Measurements from ENCODE around the gene CAPN5.

The CAPN5 gene

GRCh38 chr11:77081381-77081851 is 14.6 kb downstream of the CAPN5 start:
- H3K79me2 ChIP-seq (ENCODE audit: low read length), result no peaks in the 10 kb centered on the region
- H2AFZ ChIP-seq (ENCODE audit: low read depth, low read length), result no peak overlapping the region
- H3K4me1 ChIP-seq (ENCODE audit: low read length), result no peaks in the 10 kb centered on the region
- H3K9ac ChIP-seq (ENCODE audit: low read length), result no peak overlapping the region
- no peaks in the 10 kb centered on the region for H3K36me3 ChIP-seq (replicated peaks; ENCODE audit: low read depth, low read length)
- H3K27ac ChIP-seq (ENCODE audit: low read length), result no peak overlapping the region
- no peak overlapping the region for H3K4me2 ChIP-seq (ENCODE audit: low read length)
- no peak overlapping the region for H3K4me3 ChIP-seq (ENCODE audit: low read length)
- H3K27me3 ChIP-seq (ENCODE audit: low read depth, low read length), result peaks cover 5% of the 10 kb centered on the region
- no peak for TF ChIP-seq EZH2phosphoT487 (IDR thresholded peaks at IDR 0.05; ENCODE audit: low read depth)
- TF ChIP-seq CTCF (IDR thresholded peaks at IDR 0.05; ENCODE audit: low read depth, low read length), result no peak
- H3K9me3 ChIP-seq (ENCODE audit: insufficient read depth, low read length), result no peaks in the 10 kb centered on the region
- no peaks in the 10 kb centered on the region for H4K20me1 ChIP-seq (ENCODE audit: insufficient read depth, low read length)

GRCh38 chr11:77081976-77082836 is 15.4 kb downstream of the CAPN5 start:
- H2AFZ ChIP-seq (ENCODE audit: low read depth, low read length), result no peak overlapping the region
- H4K20me1 ChIP-seq (ENCODE audit: insufficient read depth, low read length), result no peaks in the 10 kb centered on the region
- H3K4me1 ChIP-seq (ENCODE audit: low read length), result no peaks in the 10 kb centered on the region
- no peaks in the 10 kb centered on the region for H3K79me2 ChIP-seq (ENCODE audit: low read length)
- H3K9me3 ChIP-seq (ENCODE audit: insufficient read depth, low read length), result no peaks in the 10 kb centered on the region
- H3K9ac ChIP-seq (ENCODE audit: low read length), result no peak overlapping the region
- peaks cover 5% of the 10 kb centered on the region for H3K27me3 ChIP-seq (ENCODE audit: low read depth, low read length)
- TF ChIP-seq CTCF (IDR thresholded peaks at IDR 0.05; ENCODE audit: low read depth, low read length), result no peak
- TF ChIP-seq EZH2phosphoT487 (IDR thresholded peaks at IDR 0.05; ENCODE audit: low read depth), result no peak
- H3K36me3 ChIP-seq (replicated peaks; ENCODE audit: low read depth, low read length), result no peaks in the 10 kb centered on the region
- no peak overlapping the region for H3K4me2 ChIP-seq (ENCODE audit: low read length)
- no peak overlapping the region for H3K4me3 ChIP-seq (ENCODE audit: low read length)
- no peak overlapping the region for H3K27ac ChIP-seq (ENCODE audit: low read length)

GRCh38 chr11:77082838-77083565 is 16.2 kb downstream of the CAPN5 start:
- H3K4me2 ChIP-seq (ENCODE audit: low read length), result no peak overlapping the region
- H3K9ac ChIP-seq (ENCODE audit: low read length), result no peak overlapping the region
- no peak overlapping the region for H3K4me3 ChIP-seq (ENCODE audit: low read length)
- no peaks in the 10 kb centered on the region for H3K9me3 ChIP-seq (ENCODE audit: insufficient read depth, low read length)
- no peaks in the 10 kb centered on the region for H3K79me2 ChIP-seq (ENCODE audit: low read length)
- TF ChIP-seq CTCF (IDR thresholded peaks at IDR 0.05; ENCODE audit: low read depth, low read length) (no peak), EZH2phosphoT487 (IDR thresholded peaks at IDR 0.05; ENCODE audit: low read depth) (no peak)
- H3K36me3 ChIP-seq (replicated peaks; ENCODE audit: low read depth, low read length), result no peaks in the 10 kb centered on the region
- H4K20me1 ChIP-seq (ENCODE audit: insufficient read depth, low read length), result no peaks in the 10 kb centered on the region
- no peaks in the 10 kb centered on the region for H3K4me1 ChIP-seq (ENCODE audit: low read length)
- H3K27ac ChIP-seq (ENCODE audit: low read length), result no peak overlapping the region
- H3K27me3 ChIP-seq (ENCODE audit: low read depth, low read length), result peaks cover 4% of the 10 kb centered on the region
- no peak overlapping the region for H2AFZ ChIP-seq (ENCODE audit: low read depth, low read length)

- H3K27ac ChIP-seq (ENCODE audit: low read length), result no peak overlapping the region
- no peak overlapping the region for H3K4me2 ChIP-seq (ENCODE audit: low read length)
- no peaks in the 10 kb centered on the region for H3K27me3 ChIP-seq (ENCODE audit: low read depth, low read length)
- no peak overlapping the region for H3K9ac ChIP-seq (ENCODE audit: low read length)
- no peaks in the 10 kb centered on the region for H4K20me1 ChIP-seq (ENCODE audit: insufficient read depth, low read length)
- no peaks in the 10 kb centered on the region for H3K4me1 ChIP-seq (ENCODE audit: low read length)
- H3K79me2 ChIP-seq (ENCODE audit: low read length), result no peaks in the 10 kb centered on the region
- TF ChIP-seq CTCF (IDR thresholded peaks at IDR 0.05; ENCODE audit: low read depth, low read length), result no peak
- no peak for TF ChIP-seq EZH2phosphoT487 (IDR thresholded peaks at IDR 0.05; ENCODE audit: low read depth)
- H3K4me3 ChIP-seq (ENCODE audit: low read length), result no peak overlapping the region
- H3K9me3 ChIP-seq (ENCODE audit: insufficient read depth, low read length), result no peaks in the 10 kb centered on the region
- no peaks in the 10 kb centered on the region for H3K36me3 ChIP-seq (replicated peaks; ENCODE audit: low read depth, low read length)
- H2AFZ ChIP-seq (ENCODE audit: low read depth, low read length), result no peak overlapping the region
Observed at GRCh38 chr11:77083566-77084245, 16.9 kb downstream of the CAPN5 start.

Data from OCI-LY3 (cell line).